DMS114 treated with DMSO at 0.1 percent for 48 hours (cell line): ENCODE measurements around the gene BRINP3.

Experiments
- DNase-seq: peaks from one replicate; lab custom pipeline; 2025; ENCODE audit not compliant: unreplicated experiment; lab: John Stamatoyannopoulos, UW

The BRINP3 gene

DNA sequence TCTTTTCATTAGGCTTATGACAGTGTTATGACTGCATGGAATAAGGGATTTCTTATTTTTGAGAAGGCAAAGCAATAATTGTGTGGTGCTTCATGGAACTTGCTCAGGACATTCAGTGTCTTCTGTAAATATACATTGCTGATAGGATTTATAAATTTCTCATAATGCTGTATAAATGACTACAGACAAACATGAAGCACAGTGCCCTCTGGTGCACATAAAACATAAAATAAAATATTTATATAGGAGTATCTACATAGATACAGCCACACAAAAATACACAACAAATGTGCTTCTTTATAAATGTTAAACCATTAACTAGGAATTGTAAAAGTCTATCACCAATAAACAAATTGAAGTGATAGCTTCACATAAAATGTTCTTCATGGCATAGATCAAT lies 24.1 kb downstream of the BRINP3 start:
- no peak for DNase-seq

DNA sequence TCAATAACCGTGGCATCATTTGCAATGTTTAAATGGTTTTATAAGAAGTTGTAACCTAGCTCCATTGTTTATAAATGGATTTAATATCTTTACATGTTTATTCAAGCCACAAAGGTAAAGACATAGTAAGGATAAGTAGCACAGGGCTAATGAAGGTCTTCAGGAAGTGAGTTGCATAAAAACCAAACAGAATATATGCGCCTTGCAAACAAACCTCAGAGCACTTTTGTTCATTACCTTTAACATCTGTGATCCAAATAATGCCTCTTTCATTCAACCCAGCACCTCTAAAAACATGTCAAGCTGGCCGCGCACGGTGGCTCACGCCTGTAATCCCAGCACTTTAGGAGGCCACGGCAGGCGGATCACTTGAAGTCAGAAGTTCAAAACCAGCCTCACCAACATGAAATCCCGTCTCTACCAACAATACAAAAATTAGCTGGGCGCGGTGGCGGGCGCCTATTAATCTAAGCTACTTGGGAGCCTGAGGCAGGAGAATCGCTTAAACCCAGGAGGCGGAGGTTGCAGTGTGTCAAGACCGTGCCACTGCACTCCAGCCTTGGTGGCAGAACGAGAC lies 25.3 kb downstream of the BRINP3 start:
- no peak for DNase-seq

DNA sequence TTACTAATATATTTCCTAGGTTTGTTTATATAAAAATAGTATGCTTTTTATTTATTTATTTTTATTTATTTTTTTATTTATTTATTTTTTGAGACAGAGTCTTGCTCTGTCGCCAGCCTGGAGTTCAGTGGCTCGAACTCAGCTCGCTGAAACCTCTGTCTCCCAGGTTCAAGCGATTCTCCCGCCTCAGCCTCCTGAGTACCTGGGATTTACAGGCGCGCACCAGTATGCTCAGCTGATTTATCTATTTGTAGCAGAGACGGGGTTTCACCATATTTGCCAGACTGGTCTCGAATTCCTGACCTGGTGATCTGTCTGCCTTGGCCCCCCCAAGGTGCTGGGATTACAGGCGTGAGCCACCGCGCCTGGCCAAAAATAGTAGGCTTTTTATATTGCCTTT lies 33.2 kb downstream of the BRINP3 start:
- DNase-seq, result no peak

DNA sequence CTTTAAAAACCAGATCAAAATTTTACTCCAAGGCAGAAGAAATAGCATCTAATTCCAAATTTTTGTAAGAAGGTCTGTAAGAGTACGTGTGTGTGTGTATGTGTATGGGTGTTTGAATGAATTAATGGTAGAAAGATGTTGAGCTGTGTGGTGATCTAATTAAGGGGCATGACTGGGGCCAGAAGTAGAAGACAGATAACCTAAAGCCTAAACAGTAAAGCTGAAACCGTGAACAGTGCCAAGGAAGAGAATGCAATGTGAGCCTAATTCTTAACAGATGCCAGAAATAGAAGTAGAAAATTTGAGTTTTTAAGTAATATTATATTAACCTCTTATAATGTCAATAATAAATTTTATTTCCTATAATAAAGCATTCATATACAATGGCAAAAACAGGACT lies 38.2 kb downstream of the BRINP3 start:
- DNase-seq, result no peak

DNA sequence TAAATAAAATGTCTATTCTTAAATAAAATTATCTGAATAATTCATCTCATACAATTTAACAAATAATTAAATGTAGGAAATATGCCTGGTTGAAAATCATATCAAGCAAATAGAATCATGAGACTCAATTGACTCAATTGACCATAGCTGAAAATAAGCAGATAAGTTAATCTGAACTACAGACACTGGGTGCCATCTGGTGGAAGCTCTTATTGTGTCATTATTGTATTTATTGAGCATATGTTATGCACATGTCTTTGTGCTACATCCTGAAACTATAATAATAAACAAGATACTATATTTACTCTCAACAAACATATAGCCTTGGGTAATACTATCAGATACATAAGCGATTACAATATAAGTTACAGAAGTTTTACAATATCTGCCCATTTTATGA lies 41.0 kb downstream of the BRINP3 start:
- DNase-seq, result peak; percentile 30

DNA sequence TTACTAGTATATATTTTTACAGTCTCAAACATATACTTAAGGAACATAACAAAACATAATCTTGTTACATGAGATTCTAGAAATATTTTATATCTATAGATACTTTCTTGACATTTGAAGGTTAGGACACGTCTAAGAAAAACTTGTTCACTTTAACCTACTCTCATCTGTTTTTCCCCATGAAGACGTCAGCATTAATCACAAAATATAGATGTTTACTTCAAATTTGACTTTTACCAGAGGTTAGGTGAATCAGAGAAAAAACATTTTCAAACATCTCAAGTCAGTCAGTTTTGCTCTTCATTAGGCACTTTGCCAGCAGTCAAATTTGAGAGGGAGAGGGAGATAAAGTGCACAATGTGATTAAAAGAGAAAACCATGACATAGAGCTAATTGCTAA lies 47.7 kb downstream of the BRINP3 start:
- no peak for DNase-seq

DNA sequence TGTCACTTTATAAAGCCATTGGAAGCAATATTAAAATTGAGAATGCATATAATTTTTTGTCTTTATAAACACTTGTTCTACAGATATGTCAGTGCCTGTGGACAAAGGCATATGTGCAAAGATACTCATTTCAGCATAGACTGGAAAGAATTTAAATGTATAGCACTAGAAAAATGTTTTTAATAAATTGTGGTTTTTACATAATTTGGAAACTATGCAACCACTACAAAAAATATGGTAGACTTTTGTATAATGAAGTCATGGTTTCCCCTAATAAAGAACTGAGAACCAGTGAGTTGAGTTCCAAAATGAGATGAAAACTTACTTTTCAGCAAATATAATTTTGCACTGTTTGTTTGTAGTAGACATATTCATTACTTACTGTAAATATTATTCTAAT lies 48.5 kb downstream of the BRINP3 start:
- DNase-seq, result no peak

DNA sequence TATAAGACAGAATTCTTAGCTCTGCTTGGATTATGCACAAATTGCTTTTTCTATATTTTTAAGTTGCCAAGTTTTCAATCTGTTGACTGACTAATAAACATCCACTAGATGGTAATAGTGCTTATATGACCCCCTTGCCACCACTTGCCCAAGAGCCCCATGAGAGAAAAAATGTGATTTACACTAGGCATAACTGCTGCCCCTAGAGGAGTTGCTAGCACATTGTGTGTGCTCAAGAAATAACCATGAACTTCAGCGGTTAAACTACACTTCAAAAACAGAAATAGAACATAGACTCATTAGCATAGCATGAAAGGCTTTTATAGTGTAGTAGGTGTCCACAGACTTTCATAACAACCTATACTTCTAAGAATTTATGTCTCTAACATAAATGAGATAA lies 61.4 kb downstream of the BRINP3 start:
- no peak for DNase-seq

DNA sequence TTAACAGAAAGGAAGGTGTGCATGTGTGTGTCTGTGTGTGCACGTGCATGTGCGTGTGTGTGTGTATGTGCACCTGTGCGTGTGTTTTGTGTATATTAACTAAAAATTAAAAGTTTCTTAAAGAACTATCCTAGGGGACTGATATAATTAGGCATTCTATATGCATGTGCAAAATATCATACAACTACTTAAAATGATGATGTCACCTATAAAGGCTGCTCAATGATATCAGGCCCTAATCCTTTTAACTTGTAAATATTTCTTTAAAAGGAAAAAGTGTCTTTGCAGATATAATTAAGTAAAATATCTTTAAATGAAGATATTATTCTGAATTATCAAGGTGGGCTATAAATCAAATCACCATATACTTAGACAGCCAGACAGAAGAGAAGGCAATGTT lies 64.5 kb downstream of the BRINP3 start:
- no peak for DNase-seq

DNA sequence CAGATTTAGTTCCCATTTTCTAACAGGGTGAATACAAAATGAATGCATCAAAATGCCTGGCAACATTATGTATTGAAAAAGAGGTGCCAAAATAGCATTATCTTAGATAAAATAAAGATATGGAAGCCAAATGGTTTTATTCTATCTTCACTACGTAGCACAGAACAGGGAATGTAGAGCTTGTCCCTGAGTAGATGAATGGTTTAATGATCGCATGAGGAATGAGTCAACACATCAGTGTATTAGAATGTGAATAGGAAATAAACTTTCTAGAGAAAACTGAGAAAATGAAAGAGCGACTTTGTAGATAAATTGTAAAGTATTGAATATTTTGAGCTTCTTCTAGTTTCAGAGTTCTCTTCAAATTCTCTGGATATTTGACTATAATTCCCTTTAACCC lies 74.3 kb downstream of the BRINP3 start:
- no peak for DNase-seq

DNA sequence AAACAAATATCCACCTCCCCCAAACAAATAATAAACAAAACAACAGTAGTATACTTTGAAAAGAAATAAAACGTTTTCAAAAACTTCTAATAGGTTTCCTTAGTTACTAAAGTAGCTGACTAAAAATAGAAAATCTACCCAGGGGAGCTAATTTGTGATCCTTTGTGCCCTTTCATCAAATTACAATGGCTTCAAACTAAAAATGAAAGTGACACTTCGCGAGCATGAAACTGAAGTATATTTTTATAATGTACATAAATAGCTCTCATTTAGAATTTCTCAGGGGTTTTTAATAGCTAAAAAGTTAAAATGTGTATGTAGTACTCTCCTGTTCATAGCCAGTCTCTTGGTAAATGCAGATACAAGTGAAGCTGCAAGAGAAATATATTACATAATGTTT lies 78.4 kb downstream of the BRINP3 start:
- DNase-seq, result no peak

DNA sequence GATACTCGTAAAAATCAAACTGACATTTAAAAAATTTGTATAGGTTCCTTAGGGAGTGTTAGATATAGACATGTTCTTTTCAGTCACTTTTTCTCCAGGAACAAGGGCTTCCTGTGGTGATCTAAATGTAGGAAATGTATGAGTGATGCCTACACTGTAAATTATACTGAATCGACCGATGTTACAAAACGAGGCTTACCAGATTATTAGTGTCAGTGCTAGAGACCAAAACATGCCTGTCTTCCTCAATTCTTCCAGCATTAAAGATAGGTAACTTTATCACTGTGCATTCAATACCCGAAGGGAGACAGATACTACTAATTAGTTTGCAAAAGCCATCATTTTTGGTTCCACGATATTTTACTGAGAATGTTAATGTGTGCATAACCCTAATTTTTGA lies 86.1 kb downstream of the BRINP3 start:
- DNase-seq, result no peak

DNA sequence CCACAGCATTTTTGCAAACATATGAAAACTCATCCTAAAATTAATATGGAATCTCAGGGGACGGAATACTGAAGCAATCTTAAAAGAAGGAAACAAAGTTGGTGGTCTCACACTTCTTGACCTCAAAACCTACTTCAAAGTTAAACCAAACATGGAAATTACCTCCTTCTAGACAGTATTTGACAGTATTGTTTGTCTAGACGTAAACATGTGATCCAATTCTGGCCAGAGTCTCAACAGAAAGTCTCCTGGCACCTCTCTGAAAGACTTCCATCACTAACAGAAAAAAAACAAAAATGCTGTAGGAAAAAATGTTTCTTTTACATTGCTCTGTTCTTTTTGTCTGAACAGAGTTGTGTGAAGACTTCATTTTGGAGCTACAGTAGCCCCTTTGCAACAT lies 99.7 kb downstream of the BRINP3 start:
- DNase-seq, result no peak

DNA sequence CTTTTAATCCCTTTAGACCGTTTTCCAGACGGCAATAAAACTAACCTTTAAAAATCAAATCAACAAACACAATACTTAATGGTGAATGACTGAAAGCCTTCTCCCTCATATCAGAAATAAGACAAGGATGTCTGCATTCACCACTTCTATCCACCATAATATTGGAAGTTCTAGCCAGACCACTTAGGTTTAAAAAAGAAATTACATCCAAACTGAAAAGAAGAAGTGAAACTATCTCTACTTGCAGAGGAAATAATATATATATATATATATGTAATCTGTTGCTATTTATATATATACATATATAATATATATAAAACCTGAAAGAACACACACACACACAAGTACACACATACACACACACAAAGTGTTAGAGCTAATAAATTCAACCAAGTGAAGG lies 100.4 kb downstream of the BRINP3 start:
- no peak for DNase-seq

DNA sequence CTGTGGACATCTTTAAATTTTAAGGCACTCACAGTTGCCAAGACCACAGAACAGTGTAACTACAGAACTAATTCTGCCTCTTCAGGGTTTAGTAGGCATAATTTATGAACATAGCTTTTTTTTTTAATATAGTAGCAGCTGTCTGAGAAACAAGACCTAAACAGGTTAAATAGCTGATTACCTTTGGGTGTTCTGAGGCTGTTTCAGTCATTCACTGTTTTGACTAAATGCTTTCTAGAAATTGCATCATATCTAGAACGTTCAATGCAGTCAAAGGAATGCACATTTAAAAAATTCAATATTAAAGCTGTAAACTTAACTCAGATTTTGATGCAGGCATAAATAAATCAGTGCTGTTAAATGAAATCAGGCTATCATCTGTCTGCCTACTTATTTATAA lies 101.6 kb downstream of the BRINP3 start:
- no peak for DNase-seq

DNA sequence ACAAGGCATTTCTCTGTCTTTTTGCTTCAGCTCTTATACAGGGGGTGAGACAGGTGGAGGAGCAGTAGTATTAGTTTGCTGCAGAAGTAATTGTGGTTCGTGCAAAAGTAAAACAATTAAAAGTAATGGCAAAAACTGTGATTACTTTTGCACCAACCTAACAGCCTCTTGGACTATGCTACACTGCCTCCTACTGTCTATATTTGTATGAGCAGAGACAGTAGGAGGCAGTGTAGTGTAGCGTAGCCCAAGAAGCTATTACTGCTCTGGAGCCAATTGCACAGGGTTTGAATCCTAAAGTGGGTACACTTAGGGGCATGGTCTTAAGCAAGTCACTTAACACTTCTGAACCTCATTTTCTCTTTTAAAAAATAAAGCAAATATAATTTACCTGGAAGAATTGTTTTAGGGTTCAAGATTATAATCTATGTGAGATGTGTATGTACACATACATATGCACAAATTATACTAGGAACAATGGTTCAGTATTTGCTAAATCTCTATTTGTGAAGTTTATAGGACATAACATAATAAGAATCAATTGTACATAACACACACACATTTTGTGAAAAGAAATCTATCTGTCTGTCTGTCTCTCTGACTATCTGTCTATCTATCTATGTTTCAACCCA lies 103.8 kb downstream of the BRINP3 start:
- no peak for DNase-seq

DNA sequence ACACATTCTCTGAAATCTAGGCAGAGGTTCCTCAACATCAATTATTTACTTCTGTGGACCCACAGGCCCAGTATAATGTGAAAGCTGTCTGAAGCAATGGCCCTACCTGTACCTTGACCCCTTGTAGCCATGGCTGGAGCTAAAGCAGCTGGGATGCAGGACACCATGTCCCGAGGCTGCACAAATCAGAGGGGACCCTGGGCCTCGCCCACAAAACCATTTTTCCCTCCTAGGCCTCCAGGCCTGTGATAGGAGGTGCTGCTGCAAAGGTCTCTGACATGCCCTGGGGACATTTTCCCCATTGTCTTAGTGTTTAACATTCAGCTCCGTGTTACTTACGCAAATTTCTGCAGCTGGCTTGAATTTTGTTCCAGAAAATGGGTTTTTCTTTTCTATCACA lies 110.5 kb downstream of the BRINP3 start:
- DNase-seq, result no peak

DNA sequence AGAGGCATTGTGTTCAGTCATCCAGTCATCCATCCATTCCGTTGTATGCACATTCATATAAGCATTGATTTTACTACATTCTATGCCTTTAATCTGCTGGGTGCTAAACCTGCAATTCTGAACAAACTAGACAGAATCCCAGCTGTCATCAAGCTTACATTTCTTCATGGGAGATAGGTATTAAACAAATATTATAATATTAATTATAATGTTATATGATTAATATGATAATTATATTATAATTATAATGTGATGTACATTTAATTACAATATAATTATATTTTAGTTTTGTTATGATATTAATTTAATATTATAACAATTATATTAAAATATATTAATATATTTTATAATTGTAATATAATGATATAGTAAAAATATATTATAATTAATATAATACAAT lies 112.4 kb downstream of the BRINP3 start:
- no peak for DNase-seq

DNA sequence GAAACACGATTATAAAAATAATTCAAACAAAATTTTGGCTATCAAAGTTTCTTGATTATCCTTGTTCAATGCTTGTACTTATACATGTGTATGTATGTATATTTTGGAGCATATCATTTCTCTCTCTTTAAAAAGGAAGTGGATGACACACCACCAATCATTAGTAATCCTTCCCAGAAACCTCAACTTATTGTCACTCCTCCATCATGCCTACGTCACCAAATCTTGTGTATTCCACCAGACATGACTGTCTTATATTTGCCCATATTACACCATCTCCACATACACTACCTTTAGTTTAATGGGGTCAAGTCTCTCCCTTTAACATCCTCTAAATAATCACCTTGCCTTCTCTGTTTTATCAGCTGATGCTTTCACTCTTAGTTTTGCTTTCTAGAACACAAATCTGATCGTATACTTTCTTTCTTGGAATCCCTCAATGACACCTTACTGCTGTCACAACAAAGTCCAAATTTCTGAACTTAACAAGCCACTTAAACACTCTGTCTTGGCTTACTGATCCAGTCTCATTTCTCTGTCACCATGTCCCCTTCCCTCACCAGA lies 124.0 kb downstream of the BRINP3 start:
- DNase-seq, result no peak

DNA sequence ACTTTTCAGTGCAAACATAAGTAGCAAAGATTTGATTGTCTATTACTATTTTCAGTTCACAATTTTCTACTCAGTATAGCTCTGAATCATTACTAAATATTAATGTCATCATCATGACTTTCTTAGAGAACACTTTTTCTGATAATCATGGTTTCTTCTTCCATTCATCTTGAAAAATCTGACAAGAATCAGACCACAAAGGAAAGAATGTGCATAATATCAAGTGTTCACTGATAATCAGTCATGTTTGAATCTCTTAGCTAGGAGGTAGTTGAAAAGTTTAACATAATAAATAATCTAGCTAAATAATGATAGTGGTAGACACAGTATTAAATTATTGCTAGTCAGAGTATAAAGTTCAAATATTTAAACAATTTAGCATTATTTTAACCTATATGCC lies 133.2 kb downstream of the BRINP3 start:
- DNase-seq, result no peak

DNA sequence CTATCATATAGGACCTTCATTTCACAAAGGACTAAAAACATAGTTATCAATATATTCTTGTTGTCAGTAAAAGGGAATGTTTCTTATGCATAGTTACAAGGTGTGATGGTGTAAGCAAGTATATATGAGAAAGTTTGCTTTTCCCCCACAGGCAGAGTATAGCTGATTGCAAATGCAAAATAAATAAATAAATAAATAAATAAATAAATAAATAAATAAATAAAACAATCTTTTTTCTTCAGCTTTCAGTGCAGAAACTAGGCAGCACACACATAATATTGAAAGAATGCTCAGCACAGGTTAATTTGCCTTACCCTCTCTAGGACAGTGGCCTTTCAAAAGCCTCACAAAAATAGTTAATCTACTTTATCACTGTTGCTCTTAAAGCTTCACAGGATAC lies 138.8 kb downstream of the BRINP3 start:
- no peak for DNase-seq

DNA sequence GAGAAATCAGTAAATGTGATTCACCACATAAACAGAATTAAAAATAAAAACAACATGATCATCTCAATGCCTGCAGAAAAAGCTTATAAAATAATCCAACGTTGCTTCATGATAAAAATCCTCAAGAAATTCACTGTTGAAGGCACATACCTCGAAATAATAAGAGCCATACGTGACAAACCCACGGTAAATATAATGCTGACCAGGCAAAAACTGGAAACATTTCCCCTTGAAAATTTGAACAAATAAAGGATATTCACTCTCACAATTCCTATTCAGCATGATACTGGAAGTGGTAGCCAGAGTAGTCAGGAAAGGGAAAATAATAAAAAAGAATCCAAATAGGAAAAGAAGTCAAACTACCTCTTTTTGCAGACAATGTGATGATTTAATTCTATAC lies 148.8 kb downstream of the BRINP3 start:
- no peak for DNase-seq

DNA sequence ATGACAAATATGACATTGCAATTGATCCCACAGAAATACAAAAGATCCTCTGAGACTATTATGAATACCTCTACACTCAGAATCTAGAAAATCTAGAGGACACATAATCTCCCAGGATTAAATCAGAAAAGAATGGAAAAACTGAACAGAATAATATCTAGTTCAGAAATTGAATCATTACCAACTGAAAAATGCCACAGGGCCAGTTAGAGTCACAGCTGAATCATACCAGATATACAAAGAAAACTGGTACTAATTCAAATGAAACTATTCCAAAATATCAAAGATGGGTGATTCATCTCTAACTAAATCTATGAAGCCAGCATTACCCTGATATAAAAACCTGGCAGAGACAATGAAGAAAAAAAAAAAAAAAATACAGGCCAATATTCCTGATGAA lies 149.3 kb downstream of the BRINP3 start:
- no peak for DNase-seq
